KMS-11 (cell line): ENCODE data around the gene LRRC39.

ENCODE experiments used
- H2AFZ ChIP-seq: fragments of 200-600 bp; sonication (generic); 2 replicates; pipeline ENCODE4 v1.6.1; 2016; ENCODE audit warnings: antibody characterized with exemption, mixed run types, low read depth
- H3K27ac ChIP-seq: fragments of 200-600 bp; sonication (generic); 2 replicates; pipeline ENCODE4 v1.6.1; 2016; ENCODE audit warnings: mild to moderate bottlenecking, mixed run types
- H3K27me3 ChIP-seq: fragments of 200-600 bp; sonication (generic); 2 replicates; pipeline ENCODE4 v1.6.1; 2017; ENCODE audit warnings: mild to moderate bottlenecking, low read depth, mixed run types, moderate library complexity; ENCODE audit not compliant: insufficient read depth
- H3K36me3 ChIP-seq: fragments of 200-600 bp; sonication (generic); 2 replicates; pipeline ENCODE4 v1.6.1; 2017; ENCODE audit warnings: mild to moderate bottlenecking, mixed run types; ENCODE audit not compliant: insufficient read depth
- H3K4me1 ChIP-seq: fragments of 200-600 bp; sonication (generic); 2 replicates; pipeline ENCODE4 v1.6.1; 2016; ENCODE audit warnings: mild to moderate bottlenecking, low read depth, mixed run types; ENCODE audit not compliant: poor library complexity, severe bottlenecking
- H3K4me2 ChIP-seq: fragments of 200-600 bp; sonication (generic); 2 replicates; pipeline ENCODE4 v1.7.0; 2016; ENCODE audit warnings: mild to moderate bottlenecking, mixed run types
- H3K4me3 ChIP-seq: fragments of 200-600 bp; sonication (generic); IDR thresholded peaks from 2 replicates; pipeline ENCODE4 v1.6.1; 2017; ENCODE audit warnings: low read depth, low read length, mixed read lengths; ENCODE audit not compliant: insufficient read depth
- H3K79me2 ChIP-seq: fragments of 200-600 bp; sonication (generic); 2 replicates; pipeline ENCODE4 v1.6.1; 2016; ENCODE audit warnings: low read depth, mixed run types; ENCODE audit not compliant: insufficient read depth
- H3K9ac ChIP-seq: fragments of 200-600 bp; sonication (generic); 2 replicates; pipeline ENCODE4 v1.6.1; 2016; ENCODE audit warnings: mild to moderate bottlenecking, mixed run types
- H4K20me1 ChIP-seq: fragments of 200-600 bp; sonication (generic); 2 replicates; pipeline ENCODE4 v1.6.1; 2016; ENCODE audit warnings: mild to moderate bottlenecking, mixed run types; ENCODE audit not compliant: insufficient read depth
- TF ChIP-seq, protein P1 (sequence below): fragments of 200-600 bp; sonication (generic); conservative IDR thresholded peaks from 2 replicates; pipeline ENCODE4 v1.6.1; 2017; ENCODE audit warnings: low read depth, mild to moderate bottlenecking, antibody characterized with exemption, low read length, moderate library complexity, mixed read lengths

LRRC39 gene

GRCh38 chr1:100115524-100115923 is 62.5 kb downstream of the LRRC39 start:
- Histone ChIP-seq H2AFZ (no peak overlapping the region), H3K79me2 (no peaks in the 10 kb centered on the region), H3K4me2 (no peak overlapping the region), H3K9ac (no peak overlapping the region), H3K27ac (no peak overlapping the region), H3K4me3 (no peak overlapping the region), H4K20me1 (no peaks in the 10 kb centered on the region), H3K27me3 (no peaks in the 10 kb centered on the region), H3K4me1 (no peaks in the 10 kb centered on the region), H3K36me3 (no peaks in the 10 kb centered on the region)
- TF ChIP-seq, protein P1, sequence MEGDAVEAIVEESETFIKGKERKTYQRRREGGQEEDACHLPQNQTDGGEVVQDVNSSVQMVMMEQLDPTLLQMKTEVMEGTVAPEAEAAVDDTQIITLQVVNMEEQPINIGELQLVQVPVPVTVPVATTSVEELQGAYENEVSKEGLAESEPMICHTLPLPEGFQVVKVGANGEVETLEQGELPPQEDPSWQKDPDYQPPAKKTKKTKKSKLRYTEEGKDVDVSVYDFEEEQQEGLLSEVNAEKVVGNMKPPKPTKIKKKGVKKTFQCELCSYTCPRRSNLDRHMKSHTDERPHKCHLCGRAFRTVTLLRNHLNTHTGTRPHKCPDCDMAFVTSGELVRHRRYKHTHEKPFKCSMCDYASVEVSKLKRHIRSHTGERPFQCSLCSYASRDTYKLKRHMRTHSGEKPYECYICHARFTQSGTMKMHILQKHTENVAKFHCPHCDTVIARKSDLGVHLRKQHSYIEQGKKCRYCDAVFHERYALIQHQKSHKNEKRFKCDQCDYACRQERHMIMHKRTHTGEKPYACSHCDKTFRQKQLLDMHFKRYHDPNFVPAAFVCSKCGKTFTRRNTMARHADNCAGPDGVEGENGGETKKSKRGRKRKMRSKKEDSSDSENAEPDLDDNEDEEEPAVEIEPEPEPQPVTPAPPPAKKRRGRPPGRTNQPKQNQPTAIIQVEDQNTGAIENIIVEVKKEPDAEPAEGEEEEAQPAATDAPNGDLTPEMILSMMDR: no peak

DNA sequence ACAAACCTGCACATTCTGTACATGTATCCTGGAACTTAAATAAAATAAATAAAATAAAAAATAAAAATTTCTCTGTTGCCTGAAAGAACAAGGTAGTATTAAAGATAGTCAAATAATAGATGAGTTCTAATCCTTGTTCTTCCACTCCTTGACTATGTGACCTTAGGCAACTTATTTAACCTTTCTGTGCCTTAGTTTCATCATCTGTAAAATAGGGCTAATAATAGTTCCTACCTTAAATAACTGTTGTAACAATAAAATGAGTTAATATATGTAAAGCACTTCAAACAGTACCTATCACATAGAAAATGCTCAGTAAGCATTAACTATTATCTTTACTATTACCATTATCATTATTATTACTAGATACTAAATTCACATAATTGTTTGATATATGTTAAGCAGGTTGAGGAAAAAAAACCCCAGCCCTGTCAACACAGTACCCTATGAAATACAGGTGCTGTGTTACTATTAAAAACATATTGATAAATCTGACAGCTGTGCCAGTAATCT is 68.4 kb downstream of the LRRC39 start:
- H2AFZ ChIP-seq: no peak overlapping the region
- H3K27ac ChIP-seq: no peak overlapping the region
- H3K4me3 ChIP-seq: no peak overlapping the region
- H4K20me1 ChIP-seq: no peaks in the 10 kb centered on the region
- TF ChIP-seq, protein P1: no peak
- no peak overlapping the region for H3K4me2 ChIP-seq
- no peaks in the 10 kb centered on the region for H3K27me3 ChIP-seq
- H3K9ac ChIP-seq: no peak overlapping the region
- H3K4me1 ChIP-seq: no peaks in the 10 kb centered on the region
- H3K79me2 ChIP-seq: no peaks in the 10 kb centered on the region
- no peaks in the 10 kb centered on the region for H3K36me3 ChIP-seq

DNA sequence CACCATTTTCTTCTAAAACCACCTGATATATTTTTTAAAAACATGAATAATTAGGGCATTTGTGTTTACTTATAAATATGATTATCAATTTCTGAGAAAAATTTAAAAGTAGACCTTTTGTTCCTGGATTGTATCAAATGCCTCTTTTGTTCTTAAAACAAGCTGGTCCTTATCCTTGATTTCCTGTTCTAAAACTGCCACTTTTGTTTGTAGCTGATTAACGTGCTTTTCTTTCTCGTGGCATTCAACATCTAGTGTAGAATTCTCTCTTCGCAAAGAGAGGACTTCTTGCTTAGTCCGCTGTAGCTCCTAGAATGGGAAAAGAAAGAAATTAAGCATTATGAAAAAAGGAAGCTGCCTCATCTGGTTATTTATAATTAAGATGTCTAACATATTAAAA is 70.4 kb downstream of the LRRC39 start:
- TF ChIP-seq, protein P1: no peak
- Histone ChIP-seq H3K36me3 (no peaks in the 10 kb centered on the region), H3K79me2 (no peaks in the 10 kb centered on the region), H2AFZ (no peak overlapping the region), H3K27me3 (no peaks in the 10 kb centered on the region), H3K4me1 (no peaks in the 10 kb centered on the region), H4K20me1 (no peaks in the 10 kb centered on the region), H3K27ac (no peak overlapping the region), H3K4me2 (no peak overlapping the region), H3K9ac (no peak overlapping the region), H3K4me3 (no peak overlapping the region)

DNA sequence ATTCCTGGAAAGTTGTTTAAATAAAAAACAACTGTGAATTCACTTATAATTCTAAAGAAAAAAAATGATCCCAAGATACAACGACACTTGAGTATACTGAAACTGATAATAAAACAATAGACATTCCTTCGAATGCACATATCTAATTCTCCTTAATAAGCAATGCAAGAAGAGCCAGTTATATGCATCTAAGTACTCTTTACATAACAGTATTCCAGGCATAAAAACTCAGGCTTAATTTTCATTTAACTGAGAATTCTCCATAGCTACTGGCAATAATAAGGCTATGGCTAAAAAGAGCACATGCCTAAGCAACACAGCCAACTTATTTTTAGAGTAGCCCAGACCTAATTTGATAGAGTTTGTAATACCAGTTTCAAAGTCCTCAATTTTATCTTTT is 76.5 kb downstream of the LRRC39 start:
- Histone ChIP-seq H3K79me2 (no peaks in the 10 kb centered on the region), H3K9ac (no peak overlapping the region), H3K4me2 (no peak overlapping the region), H3K4me1 (no peaks in the 10 kb centered on the region), H3K36me3 (no peaks in the 10 kb centered on the region), H2AFZ (no peak overlapping the region), H4K20me1 (no peaks in the 10 kb centered on the region), H3K4me3 (no peak overlapping the region), H3K27me3 (no peaks in the 10 kb centered on the region), H3K27ac (no peak overlapping the region)
- TF ChIP-seq, protein P1: no peak

DNA sequence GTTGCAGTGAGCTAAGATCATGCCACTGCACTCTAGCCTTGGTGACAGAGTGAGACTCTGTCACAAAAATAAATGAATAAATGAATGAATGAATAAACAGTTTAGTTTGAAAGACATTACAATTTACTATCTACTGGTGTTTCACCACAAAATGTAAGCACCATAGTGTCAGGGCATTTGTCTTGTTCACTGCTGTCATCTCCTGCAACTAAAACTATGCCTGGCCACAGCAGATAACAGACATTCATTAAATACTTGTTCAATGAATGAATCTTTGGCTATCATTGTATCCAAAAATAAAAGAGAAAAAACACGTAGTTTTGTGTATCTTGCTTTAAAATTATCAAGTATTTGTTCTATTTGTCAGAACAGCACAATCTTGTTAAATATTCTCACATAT is 77.9 kb downstream of the LRRC39 start:
- Histone ChIP-seq H2AFZ (no peak overlapping the region), H3K36me3 (no peaks in the 10 kb centered on the region), H3K79me2 (no peaks in the 10 kb centered on the region), H3K4me2 (no peak overlapping the region), H3K27me3 (no peaks in the 10 kb centered on the region), H3K9ac (no peak overlapping the region), H3K4me3 (no peak overlapping the region), H4K20me1 (no peaks in the 10 kb centered on the region), H3K4me1 (no peaks in the 10 kb centered on the region), H3K27ac (no peak overlapping the region)
- TF ChIP-seq, protein P1: no peak
